Measurements from ENCODE around the gene DSCAM.

GRCh38 chr21:39968010-39968409 lies 878.9 kb downstream of the DSCAM start:
- TF ChIP-seq POLR2A (IDR thresholded peaks at IDR 0.05; ENCODE audit: low read depth, low read length): no peak
- TF ChIP-seq TAF1 (IDR thresholded peaks at IDR 0.05; ENCODE audit: borderline replicate concordance, low read depth, low read length): no peak
